NOMO-1 (cell line): Measurements from ENCODE around the gene RBM48.
"Not testable (repeated sequence)": the region's sequence is repeated elsewhere in the genome, so short reads cannot be mapped to it uniquely, and the experiment has no call there.

Experiments
- DNase-seq, 2 experiments: peaks; one replicate each; lab custom pipeline; 2025; ENCODE audit not compliant: unreplicated experiment in 2 of 2; lab: John Stamatoyannopoulos, UW

RBM48 gene

GRCh38 chr7:92528188-92528957, at the start of gene RBM48, which contains the start of gene PEX1:
TSS of gene RBM48 (plus strand) at chr7:92528795. CDS start at chr7:92528814, 19 bp downstream.
TSS of gene PEX1 (minus strand) at chr7:92528520. CDS start at chr7:92528435, 85 bp downstream.
- DNase-seq, result peak; percentile 100

DNA sequence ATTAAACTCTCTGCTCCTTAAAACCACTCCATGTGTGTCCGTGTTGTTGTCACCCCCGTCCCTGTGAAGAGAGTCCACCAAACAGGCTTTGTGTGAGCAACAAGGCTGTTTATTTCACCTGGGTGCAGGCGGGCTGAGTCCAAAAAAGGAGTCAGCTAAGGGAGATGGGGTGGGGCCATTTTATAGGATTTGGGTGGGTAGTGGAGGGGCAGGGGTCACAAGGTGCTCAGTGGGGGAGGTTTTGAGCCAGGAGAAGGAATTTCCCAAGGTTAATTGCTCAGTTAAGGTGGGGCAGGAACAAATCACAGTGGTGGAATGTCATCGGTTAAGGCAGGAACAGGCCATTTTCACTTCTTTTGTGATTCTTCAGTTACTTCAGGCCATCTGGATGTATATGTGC, 49.4 kb upstream of the RBM48 start:
- DNase-seq, result not testable (repeated sequence)

DNA sequence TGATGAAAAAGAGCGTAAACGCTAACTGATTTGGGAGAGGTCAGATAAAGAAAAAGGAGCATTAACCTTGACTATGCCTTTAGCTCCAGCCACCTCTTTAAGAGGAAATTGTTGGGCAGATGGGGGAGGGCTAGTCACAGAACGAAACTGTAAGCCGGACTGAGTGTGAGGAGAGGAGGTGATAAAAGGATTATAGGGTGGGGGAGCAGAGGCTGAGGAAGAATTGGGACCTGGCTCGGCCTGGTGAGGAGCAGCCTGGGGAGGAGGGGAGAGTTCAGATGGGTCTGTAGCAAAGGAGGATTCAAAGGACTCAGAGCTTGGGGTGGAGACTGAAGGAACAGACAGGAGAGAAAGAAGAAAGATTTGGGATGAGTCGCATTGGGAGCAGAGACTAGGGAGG, 45.0 kb upstream of the RBM48 start:
- DNase-seq, result not testable (repeated sequence)

- DNase-seq, result not testable (repeated sequence)
Observed at GRCh38 chr7:92484226-92484625, 44.4 kb upstream of the RBM48 start.

DNA sequence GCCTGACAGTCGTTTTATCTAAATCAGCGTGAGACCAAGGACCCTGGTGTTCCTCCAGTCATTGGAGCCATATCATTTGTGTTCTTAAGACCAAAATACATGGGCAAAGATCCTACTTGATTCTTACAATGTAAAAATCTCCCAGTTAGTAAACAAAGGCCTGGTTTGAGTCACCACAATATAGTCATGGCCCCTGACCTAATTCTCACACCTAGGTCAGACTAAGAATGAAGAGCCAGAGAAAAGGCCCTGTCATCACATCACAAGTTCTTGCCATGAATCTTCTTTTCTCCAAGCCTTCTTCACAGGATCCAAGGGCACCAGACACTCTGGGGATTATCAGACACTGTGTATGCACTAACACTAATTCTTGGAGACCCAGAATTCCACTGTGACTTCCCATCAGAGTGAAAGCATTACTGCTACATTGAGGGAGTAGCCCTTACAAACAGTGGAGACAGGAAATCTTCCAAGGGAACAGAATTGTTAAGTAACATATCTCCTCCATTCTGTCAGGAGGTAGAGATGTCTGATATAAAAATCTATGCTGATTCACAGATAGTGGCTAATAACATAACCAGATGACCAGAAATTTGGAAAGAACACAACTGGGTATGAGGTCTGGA, 43.2 kb upstream of the RBM48 start:
- no peak for DNase-seq

GRCh38 chr7:92485974-92486373, 42.6 kb upstream of the RBM48 start:
- DNase-seq, result no peak

DNA sequence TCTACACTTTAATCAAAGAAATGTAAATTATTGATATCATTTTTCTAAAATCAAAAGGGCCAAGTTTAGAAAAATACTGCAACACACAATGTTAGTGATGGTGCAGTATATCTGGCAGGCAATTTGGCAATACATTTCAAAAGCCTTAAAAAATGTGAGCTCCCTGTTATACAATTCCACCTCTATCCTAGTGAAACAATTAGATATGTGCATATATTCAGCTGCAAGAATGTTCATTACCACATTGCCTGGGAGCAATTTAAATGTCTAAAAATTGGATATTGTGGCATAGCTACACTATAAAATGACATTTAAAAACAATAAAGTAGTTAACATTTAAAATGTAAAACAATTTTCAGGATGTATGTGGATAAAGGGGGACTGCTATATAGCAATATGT, 40.8 kb upstream of the RBM48 start:
- DNase-seq, result no peak

DNA sequence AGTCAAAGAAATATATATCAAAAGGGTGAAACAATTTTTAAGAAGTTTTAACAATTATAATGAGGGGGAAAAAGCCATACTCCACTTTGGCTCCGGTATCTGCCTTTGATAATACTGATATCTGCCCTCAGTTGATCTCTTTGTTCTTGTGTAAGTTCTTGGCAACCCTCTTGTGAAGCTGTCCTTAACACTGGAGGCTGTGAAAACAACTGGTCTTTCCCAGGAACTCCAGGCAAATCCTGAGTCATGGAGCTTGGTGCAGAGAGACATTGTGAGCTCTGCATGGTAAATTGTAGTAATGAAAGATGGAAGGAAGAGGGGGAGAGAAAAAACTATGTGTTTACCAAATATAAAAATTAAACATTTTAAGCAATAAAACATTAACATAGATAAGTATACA, 39.0 kb upstream of the RBM48 start:
- no peak for DNase-seq

- DNase-seq, result no peak
Observed at GRCh38 chr7:92496876-92497275, 31.7 kb upstream of the RBM48 start.

DNA sequence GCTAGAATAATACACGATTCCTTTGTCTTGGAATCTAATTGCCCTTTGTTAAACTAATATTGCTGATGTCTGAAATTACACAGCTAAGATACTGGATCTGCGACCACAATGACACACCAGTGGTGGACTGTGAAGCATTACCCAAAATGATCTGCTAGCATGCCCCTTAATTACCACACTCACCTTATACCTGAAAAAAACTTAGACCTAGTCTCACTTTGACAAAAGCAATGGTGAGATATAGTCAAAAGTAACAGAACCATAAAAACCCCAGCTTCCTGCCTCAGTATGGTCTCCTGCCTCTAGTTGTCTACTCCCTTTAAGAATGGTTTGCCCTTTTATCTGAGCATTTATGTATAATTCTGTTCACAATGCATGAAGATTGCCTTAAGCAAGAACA, 30.0 kb upstream of the RBM48 start:
- DNase-seq, result no peak

- no peak for DNase-seq
Observed at GRCh38 chr7:92503767-92504166, 24.8 kb upstream of the RBM48 start.

DNA sequence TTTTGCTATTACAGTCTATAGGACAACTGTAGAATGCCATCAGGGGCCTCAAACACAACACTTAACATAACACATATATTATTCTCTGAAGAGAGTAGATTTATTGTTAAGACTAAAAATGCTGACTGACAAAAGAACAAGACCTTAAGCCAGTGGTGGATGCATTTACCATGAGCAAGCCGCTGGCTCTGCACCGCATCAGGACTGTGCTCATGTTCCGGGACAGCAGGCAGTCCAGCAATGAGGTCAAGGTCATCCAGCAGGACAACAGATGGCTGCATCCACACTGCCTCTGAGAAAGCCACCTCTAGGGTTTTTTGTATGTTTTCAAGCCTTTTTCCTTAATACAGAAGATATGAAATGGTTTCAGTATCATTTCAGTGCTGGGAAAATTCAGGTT, 24.0 kb upstream of the RBM48 start:
- DNase-seq, result no peak

DNA sequence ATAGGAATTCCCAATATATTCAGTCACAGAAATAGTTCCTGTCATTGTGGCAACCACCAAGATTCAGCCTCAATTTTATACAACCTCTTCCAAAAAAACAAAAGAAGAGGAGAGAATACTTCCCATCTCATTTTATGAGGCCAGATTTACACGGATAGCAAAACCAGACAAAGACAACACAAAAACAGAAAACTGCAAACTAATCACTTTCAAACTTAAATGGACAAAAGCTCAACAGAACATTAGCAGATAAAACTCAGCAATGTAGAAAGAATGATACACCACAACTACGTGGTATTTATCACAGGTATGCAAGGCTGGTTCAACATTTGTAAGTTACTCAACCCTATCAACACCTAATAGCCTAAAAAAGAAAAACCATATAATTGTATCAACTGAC, 22.2 kb upstream of the RBM48 start:
- no peak for DNase-seq

DNA sequence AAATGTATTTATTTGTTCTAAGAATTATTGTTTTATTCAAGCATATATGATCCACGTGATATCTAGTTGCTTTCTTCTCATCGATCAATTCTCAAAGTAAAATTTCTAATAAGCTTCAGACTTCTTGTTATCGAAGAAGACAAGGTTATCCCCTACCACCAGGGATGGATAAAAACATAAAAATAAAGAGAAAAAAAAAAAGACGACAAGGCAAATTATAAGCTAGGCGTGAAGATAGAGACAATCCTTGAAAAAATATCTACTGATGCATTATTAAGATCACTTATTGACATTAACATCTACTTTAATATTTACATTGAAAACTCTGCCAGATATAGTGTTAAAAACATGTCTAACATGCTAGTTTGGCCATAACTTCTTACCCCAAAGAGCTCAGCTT, 19.6 kb upstream of the RBM48 start:
- no peak for DNase-seq

DNA sequence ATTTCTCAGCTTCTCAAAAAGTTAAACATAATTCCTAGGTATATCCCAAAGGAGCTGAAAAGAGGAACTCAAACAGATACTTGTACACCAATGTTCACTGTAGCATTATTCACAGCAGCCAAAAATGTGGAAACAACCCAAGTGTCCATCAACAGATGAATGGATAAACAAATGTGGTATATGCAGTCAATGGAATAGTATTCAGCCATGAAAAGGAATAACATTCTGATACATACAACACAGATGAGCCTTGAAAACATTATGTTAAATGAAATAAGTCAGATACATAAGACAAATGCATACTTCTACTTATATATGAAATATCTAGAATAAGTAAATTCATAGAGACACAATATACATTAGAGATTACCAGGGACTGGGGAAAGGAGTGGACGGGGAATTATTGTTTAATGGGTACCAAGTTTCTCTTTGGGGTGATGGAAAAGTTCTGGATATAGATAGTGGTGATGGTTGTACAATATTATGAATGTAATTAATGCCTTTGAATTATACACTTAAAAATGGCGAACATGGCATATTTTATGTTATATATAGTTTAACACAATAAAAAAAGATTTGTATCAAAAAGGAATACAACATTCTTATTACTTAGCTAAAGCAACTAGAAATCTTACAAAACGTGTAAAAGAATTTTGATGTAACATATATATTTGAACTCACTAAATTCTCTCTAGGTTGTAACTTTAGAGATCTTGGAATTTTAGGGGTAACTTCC, 15.3 kb upstream of the RBM48 start:
- no peak for DNase-seq

DNA sequence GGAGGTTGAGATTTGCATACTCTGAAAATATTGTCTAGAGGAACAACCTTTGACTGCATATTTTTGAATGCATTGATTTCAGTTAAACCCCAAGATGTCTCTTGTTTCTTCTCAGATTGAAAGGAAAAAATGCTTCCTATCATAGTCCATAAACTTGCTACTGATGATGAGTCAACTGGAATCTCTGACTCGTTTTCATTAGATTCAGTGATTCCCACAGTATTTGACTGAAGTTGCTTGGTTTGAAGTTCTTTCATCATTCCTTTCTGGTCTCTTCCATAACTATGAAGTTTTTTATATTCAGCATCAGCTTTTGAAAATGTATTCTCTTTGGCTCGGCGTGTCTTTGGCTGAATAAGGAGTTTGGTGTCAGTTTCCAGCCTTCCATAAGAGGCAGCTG, 11.0 kb upstream of the RBM48 start:
- DNase-seq, result no peak

DNA sequence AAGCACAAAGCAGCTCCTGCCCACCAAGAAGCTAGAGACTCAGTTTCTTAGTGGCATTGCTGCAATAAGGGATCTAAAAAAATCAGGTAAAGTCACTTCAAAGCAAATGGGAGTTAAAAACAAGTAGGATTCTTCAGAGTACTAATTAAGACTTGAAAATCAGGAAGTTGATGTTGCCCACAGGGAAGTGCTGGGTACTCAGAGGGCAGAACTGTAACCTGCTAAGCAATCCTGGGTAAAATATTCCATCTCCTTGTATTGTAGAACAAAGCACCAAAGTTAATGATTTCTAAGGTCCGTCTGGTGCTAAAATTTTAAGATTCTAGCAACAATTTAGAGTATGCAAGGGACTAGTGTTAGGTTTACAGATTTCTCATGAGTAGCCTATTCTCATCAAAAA, 8.6 kb upstream of the RBM48 start:
- peak; percentile 35 to 47 for DNase-seq

DNA sequence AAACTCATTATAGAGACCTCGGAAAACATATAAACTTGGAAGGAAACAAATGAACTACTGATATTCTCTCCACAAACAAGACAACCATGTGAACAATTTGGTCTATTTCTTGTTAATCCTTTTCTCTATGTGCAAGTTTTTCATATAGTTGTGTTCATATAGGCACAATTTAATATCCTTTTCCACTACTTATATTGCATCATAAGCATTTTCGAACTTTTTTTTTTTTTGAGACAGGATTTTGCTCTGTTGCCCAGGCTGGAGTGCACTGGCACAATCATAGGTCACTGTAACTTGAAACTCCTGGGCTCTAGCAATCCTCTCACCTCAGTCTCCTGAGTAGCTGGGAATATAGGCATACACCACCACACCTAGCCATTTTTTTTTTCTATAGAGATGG, 5.5 kb upstream of the RBM48 start:
- no peak for DNase-seq

- peak; percentile 57 to 85 for DNase-seq
Observed at GRCh38 chr7:92527300-92528187, 1.1 kb upstream of the RBM48 start.

DNA sequence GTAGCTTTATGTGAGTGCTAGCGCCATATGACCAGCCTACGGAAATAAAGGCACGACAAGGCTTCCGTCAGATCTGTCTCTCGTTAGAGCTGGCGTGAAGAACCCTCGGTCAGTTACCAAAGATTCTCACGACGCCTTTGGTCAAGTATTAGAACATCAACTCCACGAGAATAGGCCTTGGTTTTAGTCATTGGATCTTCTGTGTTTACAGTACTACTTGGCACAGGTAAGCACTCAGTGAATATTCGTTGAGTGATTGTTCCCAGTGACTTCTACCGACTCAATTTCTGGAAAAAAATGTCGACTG, 316 bp downstream of the RBM48 start:
- no peak for DNase-seq

- DNase-seq, result no peak
Observed at GRCh38 chr7:92534572-92534971, 6.0 kb downstream of the RBM48 start.
